GM13976 (cell line): ENCODE data around the gene EED.

Source experiments
- DNase-seq: peaks from one replicate; pipeline ENCODE4 v3.0.0; 2012; ENCODE audit warnings: low spot score
- in situ Hi-C: fragments of 300-500 bp; cut with MboI; formaldehyde crosslinking; loops from one replicate; pipeline ENCODE4 v1.12.0; 2022; ENCODE audit warnings: low sequenced_read_pairs, mixed read lengths, inconsistent platforms; ENCODE audit not compliant: unreplicated experiment
- TF ChIP-seq, protein P1 (sequence below): IDR thresholded peaks from 2 replicates; pipeline ENCODE4 v1.5.1; 2012; ENCODE audit warnings: borderline replicate concordance, mild to moderate bottlenecking; ENCODE audit not compliant: insufficient read depth; ENCODE audit errors: extremely low read depth, missing control alignments, control extremely low read depth

The EED gene

DNA sequence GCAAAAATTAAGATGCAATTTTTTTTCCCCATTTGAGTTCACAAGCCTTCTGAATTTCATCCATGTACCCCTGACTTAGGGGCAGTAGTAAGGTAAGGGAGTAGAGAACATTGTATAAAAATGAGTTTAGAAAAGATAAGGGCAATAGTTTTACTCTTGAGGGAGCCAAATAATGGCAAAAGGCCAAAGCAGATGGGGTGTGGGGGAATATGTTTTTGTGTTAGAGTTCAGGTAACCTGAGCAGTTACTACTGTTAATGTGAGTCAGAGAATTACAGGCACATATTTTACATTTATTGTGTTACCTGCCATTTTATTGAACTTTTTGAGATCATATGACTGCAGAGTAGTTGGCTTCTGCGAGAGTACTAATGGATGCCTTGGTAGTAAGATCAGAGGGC lies 3.1 kb downstream of the EED start:
- DNase-seq = no peak
- TF ChIP-seq, protein P1, sequence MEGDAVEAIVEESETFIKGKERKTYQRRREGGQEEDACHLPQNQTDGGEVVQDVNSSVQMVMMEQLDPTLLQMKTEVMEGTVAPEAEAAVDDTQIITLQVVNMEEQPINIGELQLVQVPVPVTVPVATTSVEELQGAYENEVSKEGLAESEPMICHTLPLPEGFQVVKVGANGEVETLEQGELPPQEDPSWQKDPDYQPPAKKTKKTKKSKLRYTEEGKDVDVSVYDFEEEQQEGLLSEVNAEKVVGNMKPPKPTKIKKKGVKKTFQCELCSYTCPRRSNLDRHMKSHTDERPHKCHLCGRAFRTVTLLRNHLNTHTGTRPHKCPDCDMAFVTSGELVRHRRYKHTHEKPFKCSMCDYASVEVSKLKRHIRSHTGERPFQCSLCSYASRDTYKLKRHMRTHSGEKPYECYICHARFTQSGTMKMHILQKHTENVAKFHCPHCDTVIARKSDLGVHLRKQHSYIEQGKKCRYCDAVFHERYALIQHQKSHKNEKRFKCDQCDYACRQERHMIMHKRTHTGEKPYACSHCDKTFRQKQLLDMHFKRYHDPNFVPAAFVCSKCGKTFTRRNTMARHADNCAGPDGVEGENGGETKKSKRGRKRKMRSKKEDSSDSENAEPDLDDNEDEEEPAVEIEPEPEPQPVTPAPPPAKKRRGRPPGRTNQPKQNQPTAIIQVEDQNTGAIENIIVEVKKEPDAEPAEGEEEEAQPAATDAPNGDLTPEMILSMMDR = no peak
- in situ Hi-C loops = no loop called here

DNA sequence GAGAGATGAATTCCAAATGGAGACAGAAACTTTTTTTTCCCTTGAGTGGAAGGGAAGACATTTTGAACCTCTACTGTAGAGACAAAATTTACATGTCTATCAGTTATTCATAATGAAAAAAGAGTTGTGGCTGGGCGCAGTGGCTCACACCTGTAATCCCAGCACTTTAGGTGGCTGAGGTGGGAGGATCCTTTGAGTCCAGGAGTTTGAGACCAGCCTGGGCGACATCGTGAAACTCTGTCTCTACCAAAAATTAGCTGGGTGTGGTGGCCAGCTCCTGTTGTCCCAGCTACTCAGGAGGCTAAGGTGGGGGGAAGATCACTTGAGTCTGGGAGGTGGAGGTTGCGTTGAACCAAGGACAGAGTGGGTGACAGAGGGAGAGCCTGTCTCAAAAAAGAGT lies 4.1 kb downstream of the EED start:
- TF ChIP-seq, protein P1 = no peak
- in situ Hi-C loops = no loop called here
- no peak for DNase-seq

DNA sequence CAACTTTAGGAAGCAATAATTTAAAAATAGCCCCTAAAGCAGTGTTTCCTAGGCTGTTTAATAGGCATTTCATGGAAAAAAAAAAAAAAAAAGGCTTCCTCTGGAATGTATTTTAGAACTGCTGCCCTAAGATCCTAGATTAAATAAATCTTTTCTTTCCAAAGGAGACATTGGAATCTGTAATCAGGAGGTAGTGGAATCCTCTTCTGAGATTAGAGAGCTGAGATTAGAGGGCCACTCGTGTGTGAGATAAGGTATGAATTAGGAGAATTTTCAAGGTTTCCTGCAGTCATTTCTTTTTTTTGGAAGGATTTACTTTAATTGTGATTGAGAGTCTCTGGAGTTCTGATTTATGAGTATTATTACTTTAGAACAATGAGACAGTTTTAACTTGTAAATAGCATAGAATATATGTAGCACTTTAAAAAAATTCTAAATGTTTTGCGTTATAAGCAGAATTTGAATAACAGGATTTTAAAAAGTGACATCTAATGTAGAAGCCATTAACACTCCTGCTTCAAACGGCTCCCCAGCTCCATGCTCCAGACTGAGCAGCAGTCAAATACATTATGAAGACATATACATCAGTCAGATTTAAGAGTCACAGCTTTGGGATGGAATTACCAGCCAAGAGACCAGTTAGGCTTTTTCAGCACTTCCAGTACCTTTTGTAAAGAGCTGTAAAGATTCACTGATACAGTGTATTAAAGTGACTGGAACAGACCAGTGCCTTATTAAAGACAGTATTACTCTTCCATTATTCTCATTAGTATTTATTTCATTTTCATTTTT lies 5.0 kb downstream of the EED start:
- TF ChIP-seq, protein P1 = no peak
- DNase-seq = no peak
- in situ Hi-C loops = no loop called here

DNA sequence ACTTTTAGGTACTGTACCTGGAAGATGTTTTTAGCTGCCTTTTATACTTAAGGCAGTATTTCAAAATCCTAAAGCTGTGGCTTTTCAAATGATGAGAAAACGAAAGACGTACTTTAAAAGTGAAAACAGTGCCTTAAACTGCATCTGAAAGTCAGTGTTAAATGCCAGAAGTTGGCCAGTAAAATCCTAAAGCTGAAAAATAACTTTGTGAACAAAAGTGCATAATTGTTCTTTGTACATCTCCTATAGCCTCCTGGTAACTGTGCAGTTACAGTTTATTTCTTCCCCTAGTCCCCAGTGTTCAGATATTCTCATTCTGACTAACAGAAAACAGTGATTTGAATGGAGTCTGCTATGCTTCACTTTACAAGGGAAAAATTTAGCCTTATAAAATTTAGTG lies 6.8 kb downstream of the EED start:
- in situ Hi-C loops = no loop called here
- TF ChIP-seq, protein P1 = no peak
- no peak for DNase-seq

DNA sequence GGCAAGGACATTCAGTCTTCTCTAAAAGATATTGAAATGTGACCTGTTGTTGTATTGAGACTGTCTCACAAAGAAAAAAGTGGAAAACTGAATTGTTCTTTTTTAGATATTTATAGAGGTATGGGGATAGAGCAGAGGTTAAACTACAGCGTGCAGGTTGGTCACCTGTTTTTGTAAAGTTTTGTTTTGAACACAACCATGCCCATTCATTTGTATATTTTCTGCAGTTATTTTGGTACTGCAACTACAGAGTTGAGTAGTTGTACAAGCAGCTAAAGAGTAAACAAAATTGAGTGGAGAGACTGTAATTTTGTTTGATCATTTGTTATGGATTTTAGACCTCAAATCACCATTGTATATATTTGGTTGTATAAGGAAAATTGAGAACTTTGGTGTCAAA lies 11.3 kb downstream of the EED start:
- in situ Hi-C loops = no loop called here
- peak; percentile 21 for DNase-seq
- TF ChIP-seq, protein P1 = no peak

DNA sequence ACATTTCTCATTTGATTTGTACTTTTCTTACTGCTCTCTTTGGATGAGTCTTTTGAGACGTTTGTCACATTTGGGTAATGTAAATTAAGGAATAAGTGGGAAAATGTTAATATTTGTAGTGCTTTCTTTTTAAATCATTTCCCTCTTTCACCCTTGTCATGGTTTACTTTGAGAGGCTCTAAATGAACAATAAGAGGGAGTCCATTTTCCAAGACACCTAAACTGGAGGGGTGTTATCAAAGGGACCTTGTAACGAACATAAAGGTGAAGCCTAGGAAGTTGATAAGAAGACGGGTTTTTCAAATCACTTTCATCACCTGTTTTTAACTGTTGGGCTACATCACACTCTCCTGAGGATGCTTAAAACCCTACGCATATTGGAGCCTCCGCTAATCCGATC lies 12.1 kb downstream of the EED start:
- TF ChIP-seq, protein P1 = no peak
- no peak for DNase-seq
- in situ Hi-C loops = no loop called here
